GM18951 (cell line): ENCODE measurements around the gene IQSEC3.
"Not testable (repeated sequence)": the region's sequence is repeated elsewhere in the genome, so short reads cannot be mapped to it uniquely, and the experiment has no call there.

Experiments
- POLR2A ChIP-seq: IDR thresholded peaks from 4 replicates; pipeline ENCODE4 v1.6.1; 2011; ENCODE audit warnings: mild to moderate bottlenecking; ENCODE audit not compliant: insufficient read length, insufficient read depth; ENCODE audit errors: extremely low read depth
- in situ Hi-C: fragments of 300-500 bp; cut with MboI; formaldehyde crosslinking; loops from one replicate; pipeline ENCODE4 v1.12.0; 2022; ENCODE audit warnings: low sequenced_read_pairs, mixed read lengths, inconsistent platforms; ENCODE audit not compliant: unreplicated experiment

Gene IQSEC3

GRCh38 chr12:51962-52361, 14.6 kb upstream of the IQSEC3 start:
- in situ Hi-C loops = not testable (repeated sequence)

GRCh38 chr12:52902-53734, 13.4 kb upstream of the IQSEC3 start:
- in situ Hi-C loops = not testable (repeated sequence)

- in situ Hi-C loops = no loop called here
- no peak for TF ChIP-seq POLR2A
These were observed 12.5 kb upstream of the IQSEC3 start for GRCh38 chr12:53735-54730.

- no peak for TF ChIP-seq POLR2A
- in situ Hi-C loops = no loop called here
These were observed 11.6 kb upstream of the IQSEC3 start for GRCh38 chr12:54750-55535.

- in situ Hi-C loops = no loop called here
- TF ChIP-seq POLR2A = no peak
These were observed 9.8 kb upstream of the IQSEC3 start for GRCh38 chr12:56683-57346.

- in situ Hi-C loops = no loop called here
- TF ChIP-seq POLR2A = no peak
These were observed 9.0 kb upstream of the IQSEC3 start for GRCh38 chr12:57539-57938.

GRCh38 chr12:58832-59231, 7.7 kb upstream of the IQSEC3 start:
- no peak for TF ChIP-seq POLR2A
- in situ Hi-C loops = no loop called here

- in situ Hi-C loops = not testable (repeated sequence)
These were observed 4.7 kb upstream of the IQSEC3 start for GRCh38 chr12:61845-62244.

- in situ Hi-C loops = not testable (repeated sequence)
These were observed 990 bp upstream of the IQSEC3 start for GRCh38 chr12:65491-66063.

GRCh38 chr12:66782-67504, 376 bp downstream of the IQSEC3 start:
- in situ Hi-C loops = not testable (repeated sequence)

GRCh38 chr12:69677-70076, 3.1 kb downstream of the IQSEC3 start:
- in situ Hi-C loops = not testable (repeated sequence)

GRCh38 chr12:70541-70940, 4.0 kb downstream of the IQSEC3 start:
- in situ Hi-C loops = not testable (repeated sequence)

- in situ Hi-C loops = not testable (repeated sequence)
These were observed 5.5 kb downstream of the IQSEC3 start for GRCh38 chr12:72018-72417.

GRCh38 chr12:74420-75190, 8.0 kb downstream of the IQSEC3 start:
- in situ Hi-C loops = not testable (repeated sequence)

GRCh38 chr12:75541-75940, 9.0 kb downstream of the IQSEC3 start:
- in situ Hi-C loops = not testable (repeated sequence)

GRCh38 chr12:76102-76501, 9.5 kb downstream of the IQSEC3 start:
- in situ Hi-C loops = not testable (repeated sequence)

- in situ Hi-C loops = not testable (repeated sequence)
These were observed 10.0 kb downstream of the IQSEC3 start for GRCh38 chr12:76551-76950.
